GM12872 (cell line): ENCODE results near the gene NFATC2.

Experiments used
- CTCF ChIP-seq: IDR thresholded peaks from 3 replicates; pipeline ENCODE4 v1.5.1; 2011; ENCODE audit warnings: low read depth, mild to moderate bottlenecking, low read length, moderate library complexity; ENCODE audit not compliant: insufficient read depth

NFATC2 gene

GRCh38 chr20:51439160-51439689 lies 103.3 kb downstream of the NFATC2 start:
- no peak for TF ChIP-seq CTCF

- no peak for TF ChIP-seq CTCF
These were observed 104.4 kb downstream of the NFATC2 start for GRCh38 chr20:51438136-51438535.

GRCh38 chr20:51437182-51437924 lies 105.2 kb downstream of the NFATC2 start:
- TF ChIP-seq CTCF = no peak

GRCh38 chr20:51434580-51435247 lies 107.8 kb downstream of the NFATC2 start:
- TF ChIP-seq CTCF = no peak

- TF ChIP-seq CTCF = no peak
These were observed 108.5 kb downstream of the NFATC2 start for GRCh38 chr20:51434026-51434425.

- TF ChIP-seq CTCF = no peak
These were observed 109.6 kb downstream of the NFATC2 start for GRCh38 chr20:51432875-51433274.

- TF ChIP-seq CTCF = no peak
These were observed 110.2 kb downstream of the NFATC2 start for GRCh38 chr20:51432251-51432784.
